HL-60 (cell line): ENCODE data around the gene RPL10.

Experiments used
- DNase-seq, 2 experiments: peaks; one replicate each; pipeline ENCODE4 v3.0.0-alpha.2; 2010 to 2020; ENCODE audit warnings: low read depth in 1 of 2, low spot score in 1 of 2
- H3K27ac ChIP-seq: fragments of 250-450 bp; sonication (Bioruptor Pico); replicated peaks from 2 replicates; pipeline ENCODE4 v1.5.1; 2020; ENCODE audit warnings: mild to moderate bottlenecking, moderate library complexity
- H3K27me3 ChIP-seq: fragments of 250-450 bp; sonication (Bioruptor Pico); 2 replicates; pipeline ENCODE4 v1.5.1; 2021; ENCODE audit warnings: mild to moderate bottlenecking, moderate library complexity; ENCODE audit not compliant: insufficient read depth, poor library complexity, severe bottlenecking
- H3K4me3 ChIP-seq: replicated peaks from 2 replicates; pipeline ENCODE4 v1.5.1; 2011; ENCODE audit warnings: mild to moderate bottlenecking, control low read depth, low read length; ENCODE audit not compliant: insufficient read depth
- CTCF ChIP-seq: IDR thresholded peaks from one replicate; pipeline ENCODE4 v1.5.1; 2011; ENCODE audit warnings: low read length, control low read depth, inconsistent platforms; ENCODE audit not compliant: insufficient read depth
- GABPA ChIP-seq: IDR thresholded peaks from 2 replicates; pipeline ENCODE4 v1.6.1; 2012; ENCODE audit warnings: low read depth
- POLR2AphosphoS5 ChIP-seq: IDR thresholded peaks from 2 replicates; pipeline ENCODE4 v1.6.1; 2012; ENCODE audit warnings: low read depth
- REST ChIP-seq: IDR thresholded peaks from 2 replicates; pipeline ENCODE4 v1.6.1; 2012; ENCODE audit warnings: low read depth; ENCODE audit not compliant: insufficient replicate concordance
- SPI1 ChIP-seq: IDR thresholded peaks from 2 replicates; pipeline ENCODE4 v1.6.1; 2012; ENCODE audit warnings: low read depth, mild to moderate bottlenecking, borderline replicate concordance

The RPL10 gene

GRCh38 chrX:154437971-154438893 is 40.1 kb downstream of the RPL10 start:
- Histone ChIP-seq H3K4me3 (peak overlapping the region; percentile 90), H3K27ac (no peak overlapping the region), H3K27me3 (no peaks in the 10 kb centered on the region)
- TF ChIP-seq CTCF (no peak), SPI1 (no peak), REST (no peak), POLR2AphosphoS5 (no peak), GABPA (no peak)
- no peak for DNase-seq

GRCh38 chrX:154439841-154440240 is 41.7 kb downstream of the RPL10 start:
- no peak for DNase-seq
- H3K27me3 ChIP-seq = no peaks in the 10 kb centered on the region
- TF ChIP-seq SPI1 = no peak
- no peak for TF ChIP-seq GABPA
- no peak for TF ChIP-seq POLR2AphosphoS5
- no peak for TF ChIP-seq CTCF
- no peak for TF ChIP-seq REST
- no peak overlapping the region for H3K27ac ChIP-seq
- no peak overlapping the region for H3K4me3 ChIP-seq

GRCh38 chrX:154440623-154441357 is 42.6 kb downstream of the RPL10 start:
- H3K4me3 ChIP-seq = no peak overlapping the region
- H3K27me3 ChIP-seq = no peaks in the 10 kb centered on the region
- TF ChIP-seq POLR2AphosphoS5 (no peak), REST (no peak), GABPA (no peak)
- DNase-seq = no peak
- H3K27ac ChIP-seq = no peak overlapping the region
